HepG2 (cell line): ENCODE results near the gene SMG5. TPM values are rescaled to one million over a fixed set of nuclear protein-coding genes. Genes with fewer than 3 reads are reported as not detected.

Experiments
- BORCS8-MEF2B ChIP-seq: sonication (generic); formaldehyde crosslinking; IDR thresholded peaks from 2 replicates; pipeline ENCODE4 v1.8.0; 2022; ENCODE audit warnings: mild to moderate bottlenecking, missing genetic modification reagents
- CCAR2 ChIP-seq: fragments of 200-400 bp; formaldehyde crosslinking; optimal IDR thresholded peaks from 2 replicates; pipeline ENCODE3; 2018; ENCODE audit warnings: low read depth, mild to moderate bottlenecking, low read length, moderate library complexity
- DRAP1 ChIP-seq: IDR thresholded peaks from 2 replicates; pipeline ENCODE4 v1.6.1; 2016; ENCODE audit warnings: missing genetic modification reagents, missing compliant biosample characterization
- E2F1 ChIP-seq: sonication (generic); formaldehyde crosslinking; IDR thresholded peaks from 2 replicates; pipeline ENCODE4 v1.5.0; 2020; ENCODE audit warnings: missing genetic modification reagents
- HNF1B ChIP-seq: sonication (generic); formaldehyde crosslinking; IDR thresholded peaks from 2 replicates; pipeline ENCODE4 v1.5.1; 2020; ENCODE audit warnings: mild to moderate bottlenecking, moderate library complexity, missing genetic modification reagents
- HNRNPL ChIP-seq: fragments of 200-400 bp; formaldehyde crosslinking; IDR thresholded peaks from 2 replicates; pipeline ENCODE4 v1.6.1; 2017; ENCODE audit warnings: mild to moderate bottlenecking, low read depth, low read length
- MED8 ChIP-seq: sonication (generic); formaldehyde crosslinking; IDR thresholded peaks from 2 replicates; pipeline ENCODE4 v1.8.1; 2023; ENCODE audit warnings: mild to moderate bottlenecking, missing genetic modification reagents; ENCODE audit not compliant: insufficient replicate concordance
- MXD4 ChIP-seq: IDR thresholded peaks from 2 replicates; pipeline ENCODE4 v1.6.1; 2016; ENCODE audit warnings: mild to moderate bottlenecking, missing biosample characterization, missing genetic modification reagents
- NR0B2 ChIP-seq: sonication (generic); formaldehyde crosslinking; IDR thresholded peaks from 2 replicates; pipeline ENCODE4 v1.4.0; 2020; ENCODE audit warnings: mild to moderate bottlenecking, missing genetic modification reagents
- NR2C2 ChIP-seq: sonication (generic); formaldehyde crosslinking; IDR thresholded peaks from 2 replicates; pipeline ENCODE4 v1.4.0; 2020; ENCODE audit warnings: missing genetic modification reagents, mild to moderate bottlenecking, moderate library complexity, borderline replicate concordance
- POLR2AphosphoS5 ChIP-seq: IDR thresholded peaks from 2 replicates; pipeline ENCODE4 v1.6.1; 2012; ENCODE audit warnings: low read depth, low read length
- RFXANK ChIP-seq: IDR thresholded peaks from 2 replicates; pipeline ENCODE4 v1.6.1; 2016
- SCMH1 ChIP-seq: sonication (generic); formaldehyde crosslinking; IDR thresholded peaks from 2 replicates; pipeline ENCODE4 v1.9.0; 2021; ENCODE audit warnings: missing genetic modification reagents, mild to moderate bottlenecking, borderline replicate concordance
- SMARCE1 ChIP-seq: fragments of 450-650 bp; IDR thresholded peaks from 2 replicates; pipeline ENCODE4 v1.6.1; 2017; ENCODE audit warnings: borderline replicate concordance
- SRSF1 ChIP-seq: fragments of 200-400 bp; formaldehyde crosslinking; optimal IDR thresholded peaks from 2 replicates; pipeline ENCODE3; 2017; ENCODE audit warnings: mild to moderate bottlenecking, low read depth, low read length, moderate library complexity
- SRY ChIP-seq: sonication (generic); formaldehyde crosslinking; IDR thresholded peaks from 2 replicates; pipeline ENCODE4 v1.8.0; 2022; ENCODE audit warnings: mild to moderate bottlenecking, missing genetic modification reagents
- SSRP1 ChIP-seq: IDR thresholded peaks from 2 replicates; pipeline ENCODE4 v1.6.1; 2016; ENCODE audit warnings: control low read depth
- TEAD2 ChIP-seq: sonication (generic); formaldehyde crosslinking; IDR thresholded peaks from 2 replicates; pipeline ENCODE4 v1.9.0; 2021; ENCODE audit warnings: missing genetic modification reagents
- ZBTB1 ChIP-seq: sonication (generic); formaldehyde crosslinking; IDR thresholded peaks from 2 replicates; pipeline ENCODE4 v1.4.0; 2020; ENCODE audit warnings: missing genetic modification reagents, borderline replicate concordance
- ZFP41 ChIP-seq: sonication (generic); formaldehyde crosslinking; IDR thresholded peaks from 2 replicates; pipeline ENCODE4 v1.4.0; 2020; ENCODE audit warnings: mild to moderate bottlenecking, missing genetic modification reagents, borderline replicate concordance
- ZNF224 ChIP-seq: sonication (generic); formaldehyde crosslinking; IDR thresholded peaks from 2 replicates; pipeline ENCODE4 v1.5.0; 2020; ENCODE audit warnings: mild to moderate bottlenecking, missing genetic modification reagents
- ZNF598 ChIP-seq: sonication (generic); formaldehyde crosslinking; IDR thresholded peaks from 2 replicates; pipeline ENCODE4 v1.5.1; 2020; ENCODE audit warnings: mild to moderate bottlenecking, missing genetic modification reagents, borderline replicate concordance
- ZNF670 ChIP-seq: sonication (generic); formaldehyde crosslinking; IDR thresholded peaks from 2 replicates; pipeline ENCODE4 v1.8.0; 2022; ENCODE audit warnings: mild to moderate bottlenecking, missing genetic modification reagents, borderline replicate concordance
- ZNF790 ChIP-seq: sonication (generic); formaldehyde crosslinking; IDR thresholded peaks from 2 replicates; pipeline ENCODE4 v1.8.0; 2022; ENCODE audit warnings: missing genetic modification reagents, mild to moderate bottlenecking, borderline replicate concordance
- ZNF816 ChIP-seq: sonication (generic); formaldehyde crosslinking; IDR thresholded peaks from 2 replicates; pipeline ENCODE4 v1.8.0; 2022; ENCODE audit warnings: missing genetic modification reagents, mild to moderate bottlenecking, borderline replicate concordance
- ZSCAN20 ChIP-seq: sonication (generic); formaldehyde crosslinking; IDR thresholded peaks from 2 replicates; pipeline ENCODE4 v1.4.0; 2020; ENCODE audit warnings: missing genetic modification reagents, mild to moderate bottlenecking, borderline replicate concordance
- ZSCAN9 ChIP-seq: IDR thresholded peaks from 2 replicates; pipeline ENCODE4 v1.6.1; 2016; ENCODE audit warnings: borderline replicate concordance
- polyA plus RNA-seq, 8 experiments: library from polyadenylated mRNA; depleted of rRNA in 3 of 8; stranded (reverse) in 7 of 8; unstranded in 1 of 8; fragments of >200 nt; fragmentation: Illumina TruSeq in 4 of 8; extraction: Trizol in 4 of 8; gene quantifications; 2 replicates each; pipeline versions ENCODE4 v1.2.1 to v1.2.3, GENCODE V29; 2011 to 2016; ENCODE audit warnings: low read depth in 4 of 8, missing spikeins in 1 of 8, mixed read lengths in 1 of 8; ENCODE audit not compliant: insufficient read depth in 1 of 8
- total RNA-seq, 5 experiments: library from RNA; depleted of rRNA; stranded (reverse); fragments of >200 nt; fragmentation: Illumina TruSeq; extraction: Trizol; gene quantifications; 2 replicates each; pipeline ENCODE4 v1.2.3, GENCODE V29; 2016; ENCODE audit warnings: low read depth in 1 of 5

SMG5 gene
- total and polyA plus RNA-seq, 2 of the 13 experiments (the other 11 are each of a cell fraction or from before 2014, with no cell fraction given), result 50.5 to 84.0 TPM

DNA sequence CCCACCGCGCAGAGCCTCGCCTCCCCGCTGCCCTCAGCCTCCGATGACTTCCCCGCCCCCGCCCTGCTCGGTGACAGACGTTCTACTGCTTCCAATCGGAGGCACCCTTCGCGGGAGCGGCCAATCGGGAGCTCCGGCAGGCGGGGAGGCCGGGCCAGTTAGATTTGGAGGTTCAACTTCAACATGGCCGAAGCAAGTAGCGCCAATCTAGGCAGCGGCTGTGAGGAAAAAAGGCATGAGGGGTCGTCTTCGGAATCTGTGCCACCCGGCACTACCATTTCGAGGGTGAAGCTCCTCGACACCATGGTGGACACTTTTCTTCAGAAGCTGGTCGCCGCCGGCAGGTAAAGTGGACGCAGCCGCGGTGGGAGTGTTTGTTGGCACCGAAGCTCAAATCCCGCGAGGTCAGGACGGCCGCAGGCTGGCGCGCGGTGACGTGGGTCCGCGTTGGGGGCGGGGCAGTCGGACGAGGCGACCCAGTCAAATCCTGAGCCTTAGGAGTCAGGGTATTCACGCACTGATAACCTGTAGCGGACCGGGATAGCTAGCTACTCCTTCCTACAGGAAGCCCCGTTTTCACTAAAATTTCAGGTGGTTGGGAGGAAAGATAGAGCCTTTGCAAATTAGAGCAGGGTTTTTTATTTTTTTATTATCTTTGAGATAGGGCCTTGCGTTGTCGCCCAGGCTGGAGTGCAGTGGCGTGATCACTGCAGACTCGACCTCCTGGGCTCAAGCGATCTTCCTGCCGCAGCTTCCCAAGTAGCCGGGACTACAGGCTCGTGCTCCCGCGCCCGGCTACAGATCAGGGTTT is 69.6 kb downstream of the SMG5 start, which contains the start of gene PMF1 (continued):
- TF ChIP-seq ZFP41 (CRISPR knock-in tag), result peak; percentile 69; the same call in 1 of the 2 replicates
- 0 out of 2 replicates have a peak, but pooled peaks have one; percentile 21 for TF ChIP-seq NR0B2 (CRISPR knock-in tag)
- TF ChIP-seq SRY (CRISPR knock-in tag), result no peak
- peak; percentile 81 for TF ChIP-seq POLR2AphosphoS5
- no peak for TF ChIP-seq SSRP1 (CRISPR knock-in tag)
- TF ChIP-seq MXD4 (CRISPR knock-in tag), result peak; percentile 29; the same call in 1 of the 2 replicates
- TF ChIP-seq ZBTB1 (CRISPR knock-in tag), result no peak
- TF ChIP-seq ZSCAN20 (CRISPR knock-in tag), result no peak
- peak; percentile 55 for TF ChIP-seq BORCS8-MEF2B
- peak; percentile 95 for TF ChIP-seq SRSF1
- no peak for TF ChIP-seq ZNF790 (CRISPR knock-in tag)
- TF ChIP-seq ZNF670 (CRISPR knock-in tag), result no peak
- TF ChIP-seq E2F1, result peak; percentile 86
- TF ChIP-seq CCAR2, result no peak
- TF ChIP-seq ZSCAN9 (CRISPR knock-in tag), result peak; percentile 45; the same call in 1 of the 2 replicates
- peak; percentile 67; the same call in 1 of the 2 replicates for TF ChIP-seq HNRNPL
- TF ChIP-seq NR2C2, result peak; percentile 68
- TF ChIP-seq SMARCE1, result no peak
- TF ChIP-seq DRAP1 (CRISPR knock-in tag), result peak; percentile 80
- TF ChIP-seq HNF1B, result peak; percentile 94
- TF ChIP-seq ZNF224, result peak; percentile 77; the same call in 1 of the 2 replicates
- TF ChIP-seq TEAD2, result 0 out of 2 replicates have a peak, but pooled peaks have one; percentile 67
- no peak for TF ChIP-seq RFXANK (CRISPR knock-in tag)
- peak; percentile 85; the same call in 1 of the 2 replicates for TF ChIP-seq ZNF816 (CRISPR knock-in tag)
- 0 out of 2 replicates have a peak, but pooled peaks have one; percentile 35 for TF ChIP-seq ZNF598 (CRISPR knock-in tag)
- no peak for TF ChIP-seq SCMH1 (CRISPR knock-in tag)
- TF ChIP-seq MED8 (CRISPR knock-in tag), result no peak
